CD4-positive, alpha-beta T cell (primary cell): ENCODE data around the gene EHBP1L1. TPM values are rescaled to one million over a fixed set of nuclear protein-coding genes. Genes with fewer than 3 reads are reported as not detected.

Source experiments
- ATAC-seq: fragments of 200-7000 bp; cut with Tn5 transposase; one replicate; pipeline ENCODE4 v1.10.0; 2022; ENCODE audit warnings: mild to moderate bottlenecking; ENCODE audit not compliant: poor library complexity
- CTCF ChIA-PET: fragments of 350-600 bp; sonication (Branson Sonifier 250); formaldehyde crosslinking; loops from one replicate; lab custom pipeline; 2021; ENCODE audit warnings: antibody characterized with exemption, inconsistent platforms; lab: Charles Lee
- POLR2A ChIA-PET: fragments of 350-600 bp; sonication (Branson Sonifier 250); formaldehyde crosslinking; loops from one replicate; lab custom pipeline; 2021; ENCODE audit warnings: antibody characterized with exemption, inconsistent platforms; lab: Charles Lee
- DNase-seq, 14 experiments: peaks; one replicate each; pipeline ENCODE4 v3.0.0-alpha.2; 2013 to 2020; ENCODE audit warnings: mixed read lengths in 2 of 14
- H3K27ac ChIP-seq, 2 donors: one replicate each; pipeline versions ENCODE4 v1.5.1 to v1.7.0; 2013; ENCODE audit warnings: low read length in 2 of 2, low read depth in 1 of 2, mild to moderate bottlenecking in 1 of 2
- H3K27me3 ChIP-seq, 2 experiments: 1 replicate in 1 of 2; 2 replicates in 1 of 2; pipeline versions ENCODE4 v1.6.1 to v1.7.0; 2013; ENCODE audit warnings: low read length in 2 of 2, control low read depth in 1 of 2, mild to moderate bottlenecking in 1 of 2, moderate library complexity in 1 of 2; ENCODE audit not compliant: insufficient read depth in 2 of 2, control insufficient read depth in 1 of 2
- H3K36me3 ChIP-seq: one replicate; pipeline ENCODE4 v1.6.1; 2013; ENCODE audit warnings: low read length, control low read depth; ENCODE audit not compliant: insufficient read depth
- H3K4me1 ChIP-seq: one replicate; pipeline ENCODE4 v1.6.1; 2013; ENCODE audit warnings: low read length, control low read depth; ENCODE audit not compliant: insufficient read depth
- H3K4me3 ChIP-seq: one replicate; pipeline ENCODE4 v1.5.1; 2013; ENCODE audit warnings: mild to moderate bottlenecking, low read length, moderate library complexity
- H3K9me3 ChIP-seq, 2 experiments: 1 replicate in 1 of 2; 2 replicates in 1 of 2; pipeline versions ENCODE4 v1.6.1 to v1.7.0; 2013; ENCODE audit warnings: low read length in 2 of 2, mild to moderate bottlenecking in 2 of 2, control low read depth in 1 of 2, moderate library complexity in 1 of 2; ENCODE audit not compliant: control insufficient read depth in 1 of 2, insufficient read depth in 1 of 2
- H3K27ac Mint-ChIP-seq: one replicate; pipeline ENCODE4 v1.8.0; 2020; ENCODE audit warnings: mixed read lengths
- H3K27me3 Mint-ChIP-seq: one replicate; pipeline ENCODE4 v1.8.0; 2021; ENCODE audit warnings: mixed read lengths
- H3K36me3 Mint-ChIP-seq: one replicate; pipeline ENCODE4 v1.8.0; 2021; ENCODE audit warnings: low read depth, mixed read lengths
- H3K4me1 Mint-ChIP-seq: one replicate; pipeline ENCODE4 v1.8.0; 2021; ENCODE audit warnings: low read depth, mixed read lengths
- H3K4me3 Mint-ChIP-seq: one replicate; pipeline ENCODE4 v1.8.0; 2020; ENCODE audit warnings: mild to moderate bottlenecking, mixed read lengths
- H3K9me3 Mint-ChIP-seq: one replicate; pipeline ENCODE4 v1.8.0; 2020; ENCODE audit warnings: mixed read lengths
- intact Hi-C, 2 experiments: fragments of 100-400 bp; cut with DNase I in 1 of 2; cut with micrococcal nuclease in 1 of 2; formaldehyde crosslinking; loops; one replicate each; pipeline versions ENCODE4 v1.15.1 to v1.9.0; 2023 to 2025; cut with DNase I, micrococcal nuclease
- total RNA-seq, 174 experiments: library from RNA in 2 of 174; stranded (reverse) in 2 of 174; gene quantifications; one replicate each; pipeline ENCODE4 v1.2.3 and lab custom pipeline; 2021 to 2026
- TF ChIP-seq, protein P1 (sequence below): fragments of 200-600 bp; IDR thresholded peaks from one replicate; pipeline ENCODE4 v1.8.0; 2022; ENCODE audit warnings: antibody characterized with exemption, mild to moderate bottlenecking

EHBP1L1 gene
- total RNA-seq, 2 experiments from 2014 or later = 82.6 to 88.5 TPM

DNA sequence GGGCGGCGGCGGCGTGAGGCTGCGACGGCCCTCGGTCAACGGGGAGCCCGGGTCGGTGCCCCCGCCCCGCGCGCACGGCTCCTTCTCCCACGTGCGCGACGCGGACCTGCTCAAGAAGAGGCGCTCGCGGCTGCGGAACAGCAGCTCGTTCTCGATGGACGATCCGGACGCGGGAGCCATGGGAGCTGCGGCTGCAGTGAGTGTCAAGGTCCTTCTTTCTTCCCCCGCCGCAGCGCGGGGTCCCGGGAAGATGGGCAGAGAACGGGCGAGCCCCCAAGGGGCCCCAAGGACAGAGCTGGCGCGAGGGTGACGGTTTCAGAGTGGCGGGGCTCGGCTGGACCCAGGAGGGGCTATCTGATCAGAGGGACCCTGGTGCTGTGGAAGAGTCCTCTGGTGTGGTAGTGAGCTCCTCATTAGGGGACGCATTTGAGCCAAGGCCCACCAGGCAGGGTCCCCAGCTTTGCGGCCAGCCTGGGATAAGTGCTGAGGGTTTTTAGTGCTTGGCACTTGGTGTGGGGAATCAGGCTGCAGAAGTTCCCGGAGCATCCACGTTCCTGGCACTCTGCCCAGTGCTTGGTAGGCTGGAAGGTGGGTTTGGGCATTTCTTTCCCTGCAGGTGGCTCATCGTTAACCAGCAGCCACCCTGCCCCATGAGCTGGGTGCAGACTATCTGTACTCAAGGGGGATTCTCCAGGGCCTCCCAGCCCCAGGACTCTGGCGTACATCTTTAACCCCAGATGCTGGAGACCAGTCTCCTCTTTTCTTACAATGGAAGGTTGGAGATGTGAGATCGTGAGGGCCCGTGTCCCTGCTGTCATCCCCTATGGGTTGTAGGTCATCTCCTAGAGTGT lies 9.8 kb downstream of the EHBP1L1 start:
- Mint-ChIP-seq H3K9me3 (no peaks in the 10 kb centered on the region), H3K4me1 (peaks cover 17% of the 10 kb centered on the region), H3K4me3 (no peak overlapping the region), H3K27ac (no peak overlapping the region), H3K36me3 (peaks cover 58% of the 10 kb centered on the region), H3K27me3 (no peaks in the 10 kb centered on the region)
- DNase-seq (no peak), ATAC-seq (no peak)
- Histone ChIP-seq H3K4me3 (no peak overlapping the region), H3K36me3 (peaks cover 61% of the 10 kb centered on the region), H3K9me3 (no peaks in the 10 kb centered on the region), H3K27ac (no peak overlapping the region), H3K4me1 (peaks cover 33% of the 10 kb centered on the region), H3K27me3 (no peaks in the 10 kb centered on the region)
- TF ChIP-seq, protein P1, sequence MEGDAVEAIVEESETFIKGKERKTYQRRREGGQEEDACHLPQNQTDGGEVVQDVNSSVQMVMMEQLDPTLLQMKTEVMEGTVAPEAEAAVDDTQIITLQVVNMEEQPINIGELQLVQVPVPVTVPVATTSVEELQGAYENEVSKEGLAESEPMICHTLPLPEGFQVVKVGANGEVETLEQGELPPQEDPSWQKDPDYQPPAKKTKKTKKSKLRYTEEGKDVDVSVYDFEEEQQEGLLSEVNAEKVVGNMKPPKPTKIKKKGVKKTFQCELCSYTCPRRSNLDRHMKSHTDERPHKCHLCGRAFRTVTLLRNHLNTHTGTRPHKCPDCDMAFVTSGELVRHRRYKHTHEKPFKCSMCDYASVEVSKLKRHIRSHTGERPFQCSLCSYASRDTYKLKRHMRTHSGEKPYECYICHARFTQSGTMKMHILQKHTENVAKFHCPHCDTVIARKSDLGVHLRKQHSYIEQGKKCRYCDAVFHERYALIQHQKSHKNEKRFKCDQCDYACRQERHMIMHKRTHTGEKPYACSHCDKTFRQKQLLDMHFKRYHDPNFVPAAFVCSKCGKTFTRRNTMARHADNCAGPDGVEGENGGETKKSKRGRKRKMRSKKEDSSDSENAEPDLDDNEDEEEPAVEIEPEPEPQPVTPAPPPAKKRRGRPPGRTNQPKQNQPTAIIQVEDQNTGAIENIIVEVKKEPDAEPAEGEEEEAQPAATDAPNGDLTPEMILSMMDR = no peak
- POLR2A ChIA-PET = interaction anchor here (0.6 to 3.3 kb wide), 5 partner anchors 8 to 67 kb away, joined by 3 to 27 read pairs (median 8); partner anchors contain the start of genes EHBP1L1, FAM89B and ZNRD2
- intact Hi-C loops = no loop called here
- CTCF ChIA-PET = interaction anchor here (1.0 to 5.6 kb wide), 2 partner anchors 34 to 43 kb away, joined by 4 to 86 read pairs; no protein-coding TSS in a partner anchor

- TF ChIP-seq, protein P1 = no peak
- Histone ChIP-seq H3K4me1 (peaks cover 33% of the 10 kb centered on the region), H3K27me3 (no peaks in the 10 kb centered on the region), H3K36me3 (peaks cover 56% of the 10 kb centered on the region), H3K9me3 (no peaks in the 10 kb centered on the region), H3K4me3 (no peak overlapping the region), H3K27ac (no peak overlapping the region)
- H3K36me3 Mint-ChIP-seq = peaks cover 56% of the 10 kb centered on the region
- no peak overlapping the region for H3K4me3 Mint-ChIP-seq
- ATAC-seq (no peak), DNase-seq (no peak)
- no peaks in the 10 kb centered on the region for H3K9me3 Mint-ChIP-seq
- no peaks in the 10 kb centered on the region for H3K27me3 Mint-ChIP-seq
- intact Hi-C loops = no loop called here
- H3K27ac Mint-ChIP-seq = peak overlapping the region; percentile 30
- ChIA-PET CTCF (interaction anchor here (1.0 to 5.6 kb wide), 4 partner anchors 9 to 44 kb away, joined by 3 to 86 read pairs (median 18); partner anchors contain the start of genes EHBP1L1 and KCNK7), POLR2A (interaction anchor here (1.1 to 3.3 kb wide), 6 partner anchors 10 to 87 kb away, joined by 3 to 27 read pairs (median 6); partner anchors contain the start of genes EHBP1L1, FAM89B, MALAT1 and ZNRD2)
- H3K4me1 Mint-ChIP-seq = peaks cover 17% of the 10 kb centered on the region
Measured at GRCh38 chr11:65586247-65586630, 10.4 kb downstream of the EHBP1L1 start.

DNA sequence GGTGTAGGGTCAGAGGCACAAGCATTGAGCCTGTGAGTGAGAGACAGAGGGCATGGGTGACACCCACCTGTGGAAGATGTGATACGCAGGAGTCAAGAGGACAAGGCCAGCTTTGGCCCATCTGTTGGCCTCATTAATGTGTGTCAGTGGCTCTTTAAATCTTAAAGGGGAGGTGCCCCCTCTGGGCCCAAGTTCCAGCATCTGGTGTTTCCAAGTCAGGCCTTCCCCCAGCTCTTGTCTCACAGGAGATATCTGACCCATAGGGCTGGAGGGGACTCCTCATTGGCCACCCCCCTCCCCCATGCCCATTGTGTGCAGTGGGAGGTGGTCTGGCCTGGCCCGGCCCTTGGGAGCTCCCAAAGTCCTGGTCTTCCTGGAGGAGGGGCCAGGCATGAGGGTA lies 10.8 kb downstream of the EHBP1L1 start:
- H3K36me3 Mint-ChIP-seq = peaks cover 58% of the 10 kb centered on the region

More for the DNA sequence above, 10.8 kb downstream of the EHBP1L1 start:
- H3K27me3 Mint-ChIP-seq = no peaks in the 10 kb centered on the region
- CTCF ChIA-PET = interaction anchor here (1.0 to 5.6 kb wide), 5 partner anchors 9 to 44 kb away, joined by 3 to 86 read pairs (median 11); partner anchors contain the start of genes EHBP1L1 and KCNK7
- DNase-seq = no peak
- POLR2A ChIA-PET = interaction anchor here (1.1 to 3.3 kb wide), 6 partner anchors 11 to 88 kb away, joined by 3 to 27 read pairs (median 6); partner anchors contain the start of genes EHBP1L1, FAM89B, MALAT1 and ZNRD2
- H3K4me3 ChIP-seq = no peak overlapping the region
- H3K9me3 Mint-ChIP-seq = no peaks in the 10 kb centered on the region
- H3K4me1 ChIP-seq = peaks cover 33% of the 10 kb centered on the region
- no peak overlapping the region for H3K4me3 Mint-ChIP-seq
- H3K27ac ChIP-seq = no peak overlapping the region
- ATAC-seq = no peak
- intact Hi-C loops = no loop called here
- no peaks in the 10 kb centered on the region for H3K9me3 ChIP-seq
- H3K4me1 Mint-ChIP-seq = peaks cover 17% of the 10 kb centered on the region
- peaks cover 54% of the 10 kb centered on the region for H3K36me3 ChIP-seq
- H3K27me3 ChIP-seq = no peaks in the 10 kb centered on the region
- TF ChIP-seq, protein P1 = no peak
- peak overlapping the region; percentile 30 for H3K27ac Mint-ChIP-seq
